MG63 (cell line): ENCODE results near the gene MILR1. TPM values are rescaled to one million over a fixed set of nuclear protein-coding genes. Genes with fewer than 3 reads are reported as not detected.
"Not testable (repeated sequence)": the region's sequence is repeated elsewhere in the genome, so short reads cannot be mapped to it uniquely, and the experiment has no call there.

Source experiments
- DNase-seq: peaks from one replicate; pipeline ENCODE4 v3.0.0-alpha.2; 2020
- H3K27me3 ChIP-seq: fragments of 250-450 bp; sonication (Bioruptor Pico); 2 replicates; pipeline ENCODE4 v1.5.1; 2020; ENCODE audit warnings: mild to moderate bottlenecking, moderate library complexity
- H3K36me3 ChIP-seq: fragments of 250-450 bp; sonication (Bioruptor Pico); 2 replicates; pipeline ENCODE4 v1.5.1; 2020; ENCODE audit warnings: mild to moderate bottlenecking, moderate library complexity
- H3K4me3 ChIP-seq: fragments of 250-450 bp; sonication (Bioruptor Pico); 2 replicates; pipeline ENCODE4 v1.5.1; 2020; ENCODE audit warnings: mild to moderate bottlenecking, moderate library complexity
- H3K9me3 ChIP-seq: fragments of 250-450 bp; sonication (Bioruptor Pico); 2 replicates; pipeline ENCODE4 v1.5.1; 2020; ENCODE audit warnings: mild to moderate bottlenecking, moderate library complexity
- total RNA-seq: library from RNA; depleted of rRNA; stranded (reverse); fragments of >200 nt; shearing (Covaris generic); gene quantifications from 2 replicates; pipeline ENCODE4 v1.2.3, GENCODE V29; 2014; ENCODE audit warnings: low replicate concordance

Gene MILR1
- total RNA-seq, 1 experiment from 2014 or later, result 5.6 TPM

DNA sequence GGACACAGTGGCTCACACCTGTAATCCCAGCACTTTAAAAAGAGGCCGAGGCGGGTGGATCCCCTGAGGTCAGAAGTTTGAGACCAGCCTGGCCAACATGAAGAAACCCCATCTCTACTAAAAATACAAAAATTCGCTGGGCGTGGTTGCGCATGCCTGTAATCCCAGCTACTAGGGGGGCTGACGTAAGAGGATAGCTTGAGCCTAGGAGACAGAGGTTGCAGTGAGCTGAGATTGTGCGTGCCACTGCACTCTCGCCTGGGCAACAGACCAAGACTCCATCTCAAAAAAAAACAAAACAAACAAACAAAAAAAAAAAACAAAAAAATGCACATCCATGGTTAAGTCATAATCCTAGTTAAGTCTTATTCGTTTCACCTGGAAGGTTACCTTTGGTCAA, 26.8 kb upstream of the MILR1 start:
- not testable (repeated sequence) for H3K27me3 ChIP-seq, DNase-seq

DNA sequence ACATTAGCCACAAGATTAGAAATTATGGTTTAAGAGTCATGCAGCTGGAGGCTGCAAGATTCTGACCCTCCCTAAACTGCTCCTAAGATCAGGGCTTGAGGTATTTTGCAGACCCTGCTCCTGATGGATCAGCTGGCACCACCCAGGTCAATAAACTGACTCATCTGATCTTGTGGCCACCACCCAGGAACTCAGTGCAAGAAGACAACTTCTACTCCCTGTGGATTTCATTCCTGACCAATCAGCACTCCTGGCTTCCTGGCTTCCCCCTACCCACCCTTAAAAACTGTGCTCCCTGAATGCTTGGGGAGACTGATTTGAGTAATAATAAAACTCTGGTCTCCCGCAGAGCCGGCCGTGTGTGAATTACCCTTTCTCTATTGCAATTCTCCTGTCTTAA, 25.0 kb upstream of the MILR1 start:
- Histone ChIP-seq H3K36me3 (no peaks in the 10 kb centered on the region), H3K27me3 (no peaks in the 10 kb centered on the region), H3K9me3 (no peaks in the 10 kb centered on the region; the same call in 1 of the 2 replicates), H3K4me3 (no peak overlapping the region)
- peak; percentile 65 for DNase-seq

More for the DNA sequence above, 26.8 kb upstream of the MILR1 start:
- not testable (repeated sequence) for H3K36me3 ChIP-seq, H3K9me3 ChIP-seq, H3K4me3 ChIP-seq

DNA sequence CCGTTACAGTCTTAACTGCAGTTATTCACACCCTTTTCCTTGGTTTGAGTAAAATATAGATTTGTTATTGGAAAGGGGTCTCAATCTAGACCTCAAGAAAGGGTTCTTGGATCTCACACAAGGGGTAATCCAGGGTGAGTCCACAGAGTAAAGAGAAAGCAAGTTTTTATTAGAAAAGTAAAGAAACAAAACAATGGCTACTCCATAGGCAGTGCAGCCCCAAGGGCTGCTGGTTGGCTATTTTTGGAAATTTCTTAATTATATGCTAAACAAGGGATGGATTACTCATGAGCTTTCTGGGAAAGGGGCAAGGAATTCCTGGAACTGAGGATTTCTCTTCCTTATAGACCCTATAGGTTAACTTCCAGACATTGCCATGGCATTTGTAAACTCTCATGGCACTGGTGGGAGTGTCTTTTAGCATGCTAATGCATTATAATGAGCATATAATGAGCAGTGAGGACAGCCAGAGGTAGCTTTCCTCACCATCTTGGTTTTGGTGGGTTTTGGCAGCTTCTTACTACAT, 24.5 kb upstream of the MILR1 start:
- H3K36me3 ChIP-seq, result no peaks in the 10 kb centered on the region
- no peaks in the 10 kb centered on the region for H3K27me3 ChIP-seq
- no peaks in the 10 kb centered on the region; the same call in 1 of the 2 replicates for H3K9me3 ChIP-seq
- H3K4me3 ChIP-seq, result no peak overlapping the region
- DNase-seq, result no peak

DNA sequence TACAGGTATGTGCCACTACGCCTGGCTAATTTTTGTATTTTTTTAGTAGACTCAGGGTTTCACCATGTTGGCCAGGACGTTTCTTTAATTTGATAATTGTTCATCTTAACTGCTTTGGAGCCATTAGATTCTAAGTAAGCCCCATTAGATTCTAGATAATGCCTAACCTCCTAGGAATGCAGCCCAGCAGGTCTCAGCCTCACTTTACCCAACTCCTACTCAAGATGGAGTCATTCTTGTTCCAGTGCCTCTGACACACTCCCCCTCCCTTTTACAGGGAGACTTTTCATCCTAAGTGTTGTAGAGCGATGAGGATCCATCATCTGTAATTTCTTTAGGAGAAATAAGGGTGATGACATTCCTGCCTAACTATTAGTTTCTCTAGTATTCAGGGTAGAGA, 23.7 kb upstream of the MILR1 start:
- Histone ChIP-seq H3K9me3 (no peaks in the 10 kb centered on the region; the same call in 1 of the 2 replicates), H3K27me3 (no peaks in the 10 kb centered on the region), H3K36me3 (no peaks in the 10 kb centered on the region), H3K4me3 (no peak overlapping the region)
- DNase-seq, result no peak

DNA sequence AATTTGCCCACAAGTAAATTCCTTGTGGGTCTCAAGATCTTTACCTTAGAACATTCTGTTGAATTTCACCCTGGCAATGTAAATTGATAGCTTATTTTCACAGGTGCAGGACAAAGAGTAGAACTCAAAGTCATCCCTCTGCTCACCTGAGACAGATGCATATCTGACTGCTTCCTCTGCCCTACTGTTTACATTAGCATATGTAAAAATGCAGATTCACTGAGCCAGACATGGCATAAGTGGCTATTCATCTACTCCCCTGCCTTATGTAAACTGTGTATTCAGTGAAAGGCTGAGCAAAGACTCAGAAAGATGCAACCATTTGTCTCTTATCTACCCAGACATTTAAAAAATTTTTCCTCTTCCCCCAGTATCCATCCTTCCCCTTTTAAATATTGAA, 22.3 kb upstream of the MILR1 start:
- H3K9me3 ChIP-seq, result no peaks in the 10 kb centered on the region; the same call in 1 of the 2 replicates
- no peaks in the 10 kb centered on the region for H3K27me3 ChIP-seq
- H3K4me3 ChIP-seq, result no peak overlapping the region
- no peaks in the 10 kb centered on the region for H3K36me3 ChIP-seq
- DNase-seq, result no peak

DNA sequence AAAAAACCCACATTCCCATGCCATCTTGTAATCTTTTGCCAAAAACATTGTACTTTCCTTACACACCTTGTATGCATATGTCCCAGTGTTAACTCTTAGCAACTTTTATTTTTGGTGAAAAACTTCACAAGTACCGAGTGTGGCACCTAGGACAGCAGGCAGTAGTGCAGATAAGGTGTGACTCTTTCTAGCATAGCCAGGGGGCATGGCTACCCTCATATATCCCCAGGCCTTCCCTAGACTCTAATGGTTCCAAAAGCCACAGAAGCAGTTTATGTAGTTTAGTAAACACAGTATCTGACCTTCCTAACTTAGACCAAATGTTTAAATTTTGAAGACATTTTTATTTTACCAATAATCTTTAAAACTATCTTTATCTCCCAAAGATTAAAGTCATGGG, 20.5 kb upstream of the MILR1 start:
- no peaks in the 10 kb centered on the region for H3K36me3 ChIP-seq
- DNase-seq, result no peak
- H3K4me3 ChIP-seq, result no peak overlapping the region
- H3K27me3 ChIP-seq, result no peaks in the 10 kb centered on the region
- H3K9me3 ChIP-seq, result no peaks in the 10 kb centered on the region; the same call in 1 of the 2 replicates

DNA sequence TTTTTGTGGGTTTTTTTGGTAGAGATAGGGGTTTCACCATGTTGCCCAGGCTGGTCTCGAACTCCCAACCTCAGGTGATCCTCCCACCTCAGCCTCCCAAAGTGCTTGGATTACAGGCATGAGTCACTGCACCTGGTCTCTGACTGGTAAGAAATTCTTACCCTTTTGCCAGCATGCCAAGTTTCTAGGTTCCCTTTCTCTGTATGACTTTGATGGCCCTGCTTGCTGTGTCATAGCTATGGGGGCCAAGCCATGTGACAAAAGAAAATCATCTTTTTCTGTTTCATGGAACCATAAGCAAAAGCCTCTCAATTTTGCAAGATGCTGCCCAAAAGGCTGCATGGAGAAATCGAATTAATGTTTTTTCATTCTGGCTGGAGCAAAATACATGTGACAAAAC, 18.9 kb upstream of the MILR1 start:
- not testable (repeated sequence) for H3K9me3 ChIP-seq, DNase-seq, H3K27me3 ChIP-seq, H3K36me3 ChIP-seq, H3K4me3 ChIP-seq

DNA sequence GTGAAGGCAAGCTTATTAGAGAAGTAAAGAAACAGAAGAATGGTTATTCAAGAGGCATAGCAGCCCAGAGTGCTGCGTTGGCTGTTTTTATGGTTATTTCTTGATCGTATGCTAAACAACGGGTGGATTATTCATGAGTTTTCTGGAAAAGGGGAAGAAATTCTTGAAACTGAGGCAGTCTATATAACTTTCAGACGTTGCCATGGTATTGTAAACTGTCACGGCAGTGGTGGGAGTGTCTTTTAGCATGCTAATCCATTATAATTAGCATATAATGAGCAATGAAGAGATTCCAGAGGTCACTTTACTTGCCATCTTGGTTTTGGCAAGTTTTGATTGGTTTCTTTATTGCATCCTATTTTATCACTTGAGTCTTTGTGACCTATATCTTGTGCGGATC, 17.4 kb upstream of the MILR1 start:
- no peaks in the 10 kb centered on the region for H3K27me3 ChIP-seq
- no peak overlapping the region for H3K4me3 ChIP-seq
- DNase-seq, result no peak
- no peaks in the 10 kb centered on the region for H3K36me3 ChIP-seq
- H3K9me3 ChIP-seq, result no peaks in the 10 kb centered on the region; the same call in 1 of the 2 replicates

DNA sequence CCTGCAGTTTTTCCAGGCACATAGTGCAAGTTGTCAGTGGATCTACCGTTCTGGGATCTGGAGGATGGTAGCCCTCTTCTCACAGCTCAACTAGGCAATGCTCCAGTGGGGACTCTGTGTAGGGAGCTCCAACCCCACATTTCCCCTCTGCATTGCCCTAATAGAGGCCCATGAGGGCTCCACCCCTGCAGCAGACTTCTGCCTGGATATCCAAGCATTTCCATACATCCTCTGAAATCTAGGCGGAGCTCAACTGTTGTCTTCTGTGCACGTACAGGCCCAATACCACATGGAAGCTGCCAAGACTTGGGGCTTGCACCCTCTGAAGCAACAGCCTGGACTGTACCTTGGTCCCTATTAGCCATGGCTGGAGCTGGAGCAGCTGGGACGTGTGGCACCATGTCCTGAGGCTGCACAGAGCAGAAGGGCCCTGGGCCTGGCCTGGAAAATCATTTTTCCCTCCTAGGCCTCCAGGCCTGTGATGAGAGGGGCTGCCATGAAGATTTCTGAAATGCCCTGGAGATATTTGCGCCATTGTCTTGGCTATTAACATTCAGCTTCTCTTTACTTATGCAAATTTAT, 10.9 kb upstream of the MILR1 start:
- H3K4me3 ChIP-seq, result no peak overlapping the region
- H3K9me3 ChIP-seq, result peaks cover 28% of the 10 kb centered on the region
- no peak for DNase-seq
- no peaks in the 10 kb centered on the region for H3K27me3 ChIP-seq
- H3K36me3 ChIP-seq, result no peaks in the 10 kb centered on the region

DNA sequence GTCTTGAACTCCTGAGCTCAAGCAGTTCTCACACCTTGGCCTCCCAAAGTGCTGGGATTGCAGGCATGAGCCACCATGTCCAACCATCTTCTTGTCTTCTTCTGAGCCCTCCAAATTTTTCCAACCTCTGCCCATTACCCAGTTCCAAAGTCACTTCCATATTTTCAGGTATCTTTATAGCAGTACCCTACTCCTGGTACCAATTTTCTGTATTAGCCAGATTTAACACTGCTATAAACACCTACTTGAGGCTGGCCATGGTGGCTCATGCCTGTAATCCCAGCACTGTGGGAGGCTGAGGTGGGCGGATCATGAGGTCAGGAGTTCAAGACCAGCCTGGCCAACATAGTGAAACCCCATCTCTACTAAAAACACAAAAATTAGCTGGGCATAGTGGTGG, 9.4 kb upstream of the MILR1 start:
- peaks cover 28% of the 10 kb centered on the region for H3K9me3 ChIP-seq
- not testable (repeated sequence) for H3K27me3 ChIP-seq, H3K4me3 ChIP-seq, DNase-seq, H3K36me3 ChIP-seq

DNA sequence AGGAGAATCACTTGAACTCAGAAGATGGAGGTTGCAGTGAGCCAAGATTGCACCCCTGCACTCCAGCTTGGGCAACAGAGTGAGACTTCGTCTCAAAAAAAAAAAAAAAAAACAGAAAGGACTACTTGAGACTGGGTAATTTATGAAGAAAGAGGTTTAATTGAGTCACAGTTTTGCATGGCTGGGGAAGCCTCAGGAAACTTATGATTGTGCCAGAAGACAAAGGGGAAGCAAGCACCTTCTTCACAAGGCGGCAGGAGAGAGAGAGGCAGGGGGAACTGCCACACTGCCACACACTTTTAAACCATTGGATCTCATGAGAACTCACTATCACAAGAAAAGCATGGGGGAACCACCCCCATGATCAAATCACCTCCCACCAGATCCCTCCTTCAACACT, 9.0 kb upstream of the MILR1 start:
- Histone ChIP-seq H3K4me3 (no peak overlapping the region), H3K9me3 (peaks cover 28% of the 10 kb centered on the region), H3K36me3 (no peaks in the 10 kb centered on the region), H3K27me3 (no peaks in the 10 kb centered on the region)
- no peak for DNase-seq

DNA sequence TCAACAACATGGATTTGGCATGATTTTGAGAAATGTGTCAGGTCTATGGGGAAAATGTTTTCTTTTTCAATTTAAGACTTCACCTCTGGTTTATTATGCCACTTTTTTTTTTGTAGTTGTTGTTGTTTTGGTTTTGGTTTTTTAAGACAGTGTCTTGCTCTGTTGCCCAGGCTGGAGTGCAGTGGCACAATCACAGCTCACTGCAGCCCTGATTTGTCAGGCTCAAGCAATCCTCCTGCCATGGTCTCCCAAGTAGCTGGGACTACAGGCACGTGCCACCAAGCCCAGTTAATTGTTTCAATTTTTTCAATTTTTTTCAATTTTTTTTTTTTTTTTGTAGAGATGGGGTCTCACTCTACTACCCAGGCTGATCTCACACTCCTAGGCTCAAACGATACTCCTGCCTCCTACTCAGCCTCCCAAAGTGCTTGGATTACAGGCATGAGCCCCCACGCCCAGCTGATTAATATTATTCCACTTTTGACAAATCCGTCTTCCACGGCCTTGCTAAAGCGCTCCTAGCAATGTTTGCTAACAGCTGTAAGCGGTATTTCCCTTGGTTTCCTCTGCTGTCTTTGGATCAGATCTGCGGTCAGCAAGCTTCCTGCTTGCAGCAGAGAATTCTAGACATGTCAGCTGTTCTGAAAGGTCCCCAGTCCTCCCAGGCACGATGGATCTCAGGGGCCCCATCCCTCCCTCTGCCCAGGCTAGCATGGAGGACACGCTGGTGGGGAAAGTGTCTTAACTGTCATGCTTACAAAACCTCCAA, 7.0 kb upstream of the MILR1 start:
- peaks cover 28% of the 10 kb centered on the region for H3K9me3 ChIP-seq
- DNase-seq, result no peak
- H3K4me3 ChIP-seq, result no peak overlapping the region
- no peaks in the 10 kb centered on the region for H3K27me3 ChIP-seq
- H3K36me3 ChIP-seq, result no peaks in the 10 kb centered on the region

DNA sequence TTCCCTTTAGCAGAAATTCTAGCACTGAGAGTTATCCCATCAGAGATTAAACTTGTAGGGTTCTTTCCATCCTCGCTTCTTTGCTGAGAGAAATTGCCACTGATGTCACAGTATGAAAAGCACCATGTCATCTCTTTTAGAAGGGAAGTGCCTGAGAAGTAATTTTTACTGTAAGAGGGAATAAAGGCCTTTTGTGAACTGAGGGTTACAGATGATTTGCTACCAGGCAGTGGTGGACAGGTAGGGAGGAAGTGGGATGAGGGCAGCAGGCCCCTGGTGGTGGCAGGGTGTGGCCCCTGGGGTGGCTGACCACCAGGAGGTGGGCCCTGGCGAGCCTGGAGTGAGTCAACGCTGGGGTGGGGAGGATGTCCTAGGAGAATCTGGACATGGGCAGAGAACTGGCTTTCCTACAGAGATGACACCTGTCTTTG, 6.4 kb upstream of the MILR1 start:
- Histone ChIP-seq H3K36me3 (no peaks in the 10 kb centered on the region), H3K9me3 (peaks cover 22% of the 10 kb centered on the region), H3K4me3 (no peak overlapping the region), H3K27me3 (no peaks in the 10 kb centered on the region)
- DNase-seq, result no peak

DNA sequence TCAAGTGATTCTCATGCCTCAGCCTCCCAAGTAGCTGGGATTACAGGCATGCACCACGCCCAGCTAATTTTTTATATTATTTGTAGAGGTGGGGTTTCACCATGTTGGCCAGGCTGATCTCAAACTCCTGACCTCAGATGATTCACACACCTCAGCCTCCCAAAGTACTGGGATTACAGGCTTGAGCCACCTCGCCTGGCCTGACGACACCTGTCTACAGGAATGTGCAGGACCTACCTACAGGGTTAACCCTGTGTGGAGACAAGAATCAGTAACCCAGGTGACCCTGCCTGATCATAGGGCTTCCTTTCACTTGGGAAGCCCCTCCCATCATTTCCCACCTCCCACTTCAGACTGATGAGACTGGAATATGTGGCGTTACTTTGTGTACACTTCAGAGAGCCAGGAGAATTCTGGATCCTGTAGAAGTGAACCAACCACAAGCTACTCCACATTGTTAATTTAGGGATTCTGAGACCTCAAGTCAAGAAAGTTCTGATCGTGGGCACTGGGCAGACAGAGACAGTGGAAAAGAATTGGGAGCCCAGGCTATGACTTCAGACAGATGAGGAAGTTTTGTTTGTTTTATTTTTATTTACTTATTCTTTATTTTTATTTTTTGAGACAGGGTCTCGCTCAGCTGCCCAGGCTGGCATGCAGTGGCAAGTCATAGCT, 5.7 kb upstream of the MILR1 start:
- no peak for DNase-seq

DNA sequence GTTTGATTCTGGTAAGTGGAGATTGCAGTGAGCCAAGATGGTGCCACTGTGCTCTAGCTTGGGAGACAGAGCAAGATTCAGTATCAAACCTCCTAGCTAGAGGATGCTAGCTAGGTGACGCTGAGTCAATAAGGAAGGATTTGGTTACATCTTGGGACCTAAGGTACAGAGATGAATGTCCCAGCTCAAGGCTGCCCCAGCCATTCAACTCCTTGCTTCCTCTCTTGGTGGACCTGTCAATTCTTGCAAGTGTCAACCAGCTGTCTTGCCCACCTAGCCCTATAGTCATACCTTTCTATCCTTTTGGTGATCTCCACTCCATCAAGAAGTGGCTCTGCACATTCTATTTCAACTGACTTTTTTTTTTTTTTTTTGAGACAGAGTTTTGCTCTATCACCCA, 1.4 kb upstream of the MILR1 start:
- H3K27me3 ChIP-seq, result no peaks in the 10 kb centered on the region

More for the DNA sequence above, 5.7 kb upstream of the MILR1 start:
- Histone ChIP-seq H3K27me3 (no peaks in the 10 kb centered on the region), H3K36me3 (no peaks in the 10 kb centered on the region), H3K9me3 (peaks cover 15% of the 10 kb centered on the region), H3K4me3 (no peak overlapping the region)

DNA sequence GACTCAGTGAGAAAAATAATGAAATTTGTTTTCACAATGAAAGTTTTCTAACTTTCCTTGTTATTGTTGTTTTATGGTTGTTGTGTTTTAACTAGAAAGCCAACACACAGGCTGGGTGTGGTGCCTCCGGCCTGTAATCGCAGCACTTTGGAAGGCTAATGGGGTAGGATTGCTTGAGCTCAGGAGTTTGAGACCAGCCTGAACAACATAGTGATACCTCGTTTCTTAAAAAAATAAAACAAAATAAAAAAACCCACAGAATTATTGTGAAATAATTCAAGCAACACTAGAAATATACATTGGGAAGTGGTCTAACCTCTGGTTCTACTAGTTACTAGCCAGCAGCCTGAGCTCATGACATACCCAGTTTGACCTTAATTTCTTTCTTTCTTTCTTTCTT, 630 bp downstream of the MILR1 start:
- Histone ChIP-seq H3K9me3 (no peaks in the 10 kb centered on the region), H3K27me3 (no peaks in the 10 kb centered on the region), H3K4me3 (peak overlapping the region; percentile 12), H3K36me3 (no peaks in the 10 kb centered on the region)
- DNase-seq, result no peak

More for the DNA sequence above, 1.4 kb upstream of the MILR1 start:
- no peak for DNase-seq
- Histone ChIP-seq H3K36me3 (no peaks in the 10 kb centered on the region), H3K4me3 (no peak overlapping the region), H3K9me3 (no peaks in the 10 kb centered on the region)
